Activated T-cell treated with anti-CD3 and anti-CD28 coated beads for 4 hours (primary cell): ENCODE results near the gene RNF126.
"Not testable (repeated sequence)": the region's sequence is repeated elsewhere in the genome, so short reads cannot be mapped to it uniquely, and the experiment has no call there.

Experiments
- DNase-seq: peaks from one replicate; pipeline ENCODE4 v3.0.0-alpha.2; 2020

RNF126 gene

DNA sequence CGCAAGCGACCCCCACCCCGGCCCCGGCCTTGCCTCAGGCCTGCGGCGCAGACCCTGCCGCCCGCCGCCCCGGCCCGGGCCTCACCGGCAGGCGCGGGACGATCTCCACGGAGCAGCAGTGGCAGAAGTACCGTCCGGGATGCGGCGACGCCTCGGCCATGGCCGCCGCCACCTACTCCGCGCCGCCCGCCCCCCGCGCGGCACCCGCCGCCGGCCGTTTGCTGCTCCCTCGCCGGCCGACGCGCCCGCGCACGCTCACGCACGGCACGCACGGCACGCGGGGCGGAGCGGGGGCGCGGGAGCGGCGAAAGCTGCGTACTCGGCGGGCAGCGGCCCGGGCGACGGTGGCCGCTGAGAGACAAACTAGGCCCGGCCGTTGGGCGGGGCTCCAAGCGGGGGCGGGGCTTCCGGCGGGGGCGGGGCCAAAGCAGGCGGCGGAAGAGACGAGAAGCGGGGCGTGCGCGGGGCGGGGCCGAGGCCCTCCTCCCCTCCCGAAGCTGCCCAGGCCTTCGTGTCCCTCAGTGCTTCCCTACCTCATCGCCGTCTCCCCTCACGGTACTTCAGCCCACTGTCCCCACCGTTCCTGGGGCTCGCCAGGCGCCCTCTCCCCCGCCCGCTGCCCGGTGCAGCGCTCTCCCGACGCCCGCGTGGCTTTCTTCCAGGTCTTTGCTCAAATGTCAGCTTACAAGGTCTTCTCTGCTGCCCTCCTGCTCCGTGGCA is at the start of gene RNF126:
RNF126 (minus strand) TSS at position 253 of the 720 bp plus-strand sequence; CDS start at position 160, 93 bp downstream.
- DNase-seq = peak; percentile 97

DNA sequence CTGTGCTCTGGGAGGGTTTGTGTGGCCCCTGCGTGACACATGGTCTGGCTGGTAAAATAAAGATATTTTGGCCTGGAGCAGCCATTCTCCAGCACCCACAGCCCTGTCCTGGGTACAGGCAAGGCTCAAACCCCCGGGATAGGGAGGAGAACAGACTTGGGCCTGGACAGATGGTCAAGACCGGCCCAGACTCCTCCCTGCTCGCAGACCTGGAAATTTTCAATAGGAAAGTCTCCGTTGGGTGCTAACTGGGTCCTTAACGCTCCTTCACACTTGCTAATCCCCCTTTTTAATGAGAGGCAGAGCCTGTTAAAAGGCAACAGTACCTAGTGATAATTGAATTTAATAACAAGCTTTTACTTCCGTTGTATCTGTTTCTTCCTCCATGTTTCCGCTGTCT is 48.2 kb upstream of the RNF126 start:
- DNase-seq = no peak

DNA sequence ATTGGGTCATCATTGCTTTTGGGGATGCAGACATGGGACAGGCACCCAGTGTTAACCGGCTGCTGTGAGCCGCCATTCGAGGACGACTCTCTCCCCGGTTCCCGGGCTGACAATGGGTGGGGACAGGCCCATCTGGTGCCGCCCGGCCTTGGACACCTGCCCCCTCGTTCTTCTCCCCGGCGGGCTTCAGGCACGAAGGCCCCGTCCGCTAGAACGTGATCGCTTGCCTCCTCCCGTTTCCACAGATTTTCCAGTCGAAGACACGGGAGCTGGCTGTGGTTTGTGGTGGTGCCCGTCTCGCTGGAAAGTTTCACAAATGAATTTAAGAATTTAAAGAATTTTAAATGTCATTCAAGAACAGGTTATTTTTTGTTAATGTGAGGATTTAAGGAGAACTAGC is 47.8 kb upstream of the RNF126 start:
- DNase-seq = no peak

DNA sequence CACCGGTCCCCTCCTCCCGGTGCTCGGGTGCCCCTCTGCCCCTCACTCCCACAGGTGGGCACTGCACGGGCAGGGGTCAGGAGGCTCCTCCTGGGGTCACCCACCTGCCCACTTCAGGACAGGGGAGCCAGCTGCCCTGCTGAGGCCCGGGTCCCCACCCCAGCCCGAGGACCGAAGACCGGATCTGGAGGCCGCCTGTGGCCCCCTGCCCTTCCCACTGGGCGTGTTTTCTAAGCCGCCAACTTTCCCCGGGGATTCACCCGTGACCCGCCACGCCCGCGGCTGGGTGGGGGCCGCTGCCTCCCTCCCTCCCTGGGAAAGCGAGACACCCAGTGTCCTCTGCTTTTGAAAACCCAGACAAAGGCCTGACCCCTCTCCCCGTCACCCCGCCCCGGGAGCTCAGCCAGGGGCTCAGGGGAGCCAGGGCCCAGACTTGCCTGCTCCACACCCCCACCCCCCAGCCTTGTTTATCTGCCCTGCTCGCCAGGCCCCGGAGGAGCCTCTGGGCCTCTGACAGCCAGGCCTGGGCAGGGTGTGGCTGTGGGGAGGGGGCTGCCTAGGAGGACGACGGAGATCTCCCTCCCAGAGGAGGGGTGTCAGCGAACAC is 47.1 kb upstream of the RNF126 start:
- no peak for DNase-seq

DNA sequence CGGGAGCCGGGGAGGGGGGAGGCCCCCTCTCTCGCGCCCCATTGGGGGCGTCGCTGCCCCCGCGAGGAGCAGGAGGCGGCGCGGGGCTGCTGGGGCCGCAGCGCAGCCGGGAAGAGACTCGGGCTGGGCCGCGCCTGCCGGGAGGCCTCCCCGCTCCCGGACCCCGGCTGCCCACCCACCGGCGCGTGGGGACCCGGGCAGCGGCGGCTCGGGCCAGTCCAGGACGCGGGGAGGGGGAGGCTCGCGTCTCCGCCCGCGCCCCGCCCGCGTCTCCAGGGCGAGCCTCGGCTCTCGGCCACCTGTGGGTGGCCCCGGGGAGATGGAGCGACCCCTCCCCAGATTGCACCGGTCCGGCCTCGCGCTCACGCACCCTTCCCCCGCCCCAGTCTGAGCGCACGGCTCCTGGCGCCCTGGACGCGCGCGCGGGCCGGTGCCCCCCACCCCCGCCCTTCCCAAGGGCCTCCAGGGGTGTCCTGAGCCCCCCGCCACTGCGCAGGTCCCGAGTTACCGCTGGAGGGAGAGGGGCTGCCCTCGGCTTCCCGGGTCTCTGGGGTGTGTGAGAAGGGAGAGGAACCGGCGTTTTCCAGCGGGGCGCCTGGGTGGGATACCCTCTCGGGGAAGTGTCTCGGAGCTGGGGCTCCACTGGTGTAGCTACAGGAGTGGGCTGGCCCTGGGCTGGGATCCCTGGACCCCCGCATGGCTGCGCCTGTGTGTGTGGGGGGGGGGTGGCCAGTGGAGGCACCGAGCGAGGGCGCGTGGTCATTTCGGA is 46.4 kb upstream of the RNF126 start:
- DNase-seq = no peak

DNA sequence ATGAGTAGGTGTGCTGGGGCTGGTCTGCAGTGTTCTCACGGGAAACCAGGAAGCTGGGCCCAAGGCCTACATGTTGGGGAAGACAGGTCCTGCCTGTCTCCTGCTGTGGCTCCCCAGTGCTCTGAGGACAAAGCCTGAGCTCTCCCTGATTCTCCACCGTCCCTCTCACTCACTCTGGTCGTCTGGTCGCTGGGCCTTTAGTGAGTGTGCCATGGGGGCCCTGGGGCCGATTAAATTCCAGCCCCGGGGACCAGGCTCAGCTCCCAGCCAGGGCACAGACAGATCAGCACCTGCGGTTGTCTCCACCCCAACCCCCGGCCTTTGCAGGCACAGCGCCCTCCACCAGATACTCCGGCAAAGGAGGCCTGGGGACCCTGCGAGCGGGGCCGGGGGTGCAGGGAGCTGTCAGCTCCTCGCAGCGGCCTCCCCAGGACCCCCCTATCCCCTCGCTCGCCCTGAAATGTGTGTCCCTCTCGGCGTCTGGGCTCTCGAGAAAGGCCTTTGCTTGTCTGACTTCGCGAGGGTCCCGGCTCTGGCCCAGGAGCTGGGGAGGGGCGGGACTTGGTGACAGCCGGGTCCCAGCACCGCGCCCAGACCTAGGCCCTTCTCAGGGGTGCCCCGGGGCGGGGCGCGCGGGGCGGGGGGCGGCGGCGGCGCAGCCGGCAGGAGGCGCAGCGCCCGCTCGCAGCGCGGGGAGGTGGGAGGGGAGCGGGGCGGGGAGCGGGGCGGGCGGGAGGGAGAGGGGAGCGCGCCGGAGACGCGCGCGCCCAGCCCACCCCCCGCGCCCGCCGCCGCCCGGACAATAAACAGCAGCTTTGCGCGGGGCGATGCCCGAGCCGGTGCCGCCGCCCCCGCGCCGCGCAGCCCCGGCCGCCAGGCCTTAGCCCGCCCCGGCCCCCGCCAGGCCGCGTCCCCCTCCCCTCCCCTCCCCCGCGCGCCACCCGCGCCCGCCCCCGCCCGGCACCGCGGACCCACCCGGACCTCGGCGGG is 45.4 kb upstream of the RNF126 start, which contains the start of gene PALM:
PALM (plus strand) TSS at position 782 of the 990 bp plus-strand sequence. CDS start 212 bp downstream, outside the sequence.
- no peak for DNase-seq

DNA sequence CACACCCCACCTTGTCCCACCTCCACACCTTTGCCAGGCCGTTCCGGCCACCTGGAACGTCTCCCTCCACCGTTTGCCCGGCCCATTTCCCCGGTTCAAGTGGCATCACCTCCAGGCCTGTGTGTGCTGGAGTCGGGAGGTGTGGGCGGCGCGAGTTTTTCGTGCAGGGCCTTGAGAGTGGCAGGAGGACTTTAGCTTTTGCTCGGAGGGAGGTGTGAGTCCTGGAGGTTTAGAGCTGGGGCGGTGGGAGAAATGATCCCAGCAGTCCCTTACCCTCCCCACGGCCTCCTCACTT is 41.4 kb upstream of the RNF126 start:
- DNase-seq = no peak

DNA sequence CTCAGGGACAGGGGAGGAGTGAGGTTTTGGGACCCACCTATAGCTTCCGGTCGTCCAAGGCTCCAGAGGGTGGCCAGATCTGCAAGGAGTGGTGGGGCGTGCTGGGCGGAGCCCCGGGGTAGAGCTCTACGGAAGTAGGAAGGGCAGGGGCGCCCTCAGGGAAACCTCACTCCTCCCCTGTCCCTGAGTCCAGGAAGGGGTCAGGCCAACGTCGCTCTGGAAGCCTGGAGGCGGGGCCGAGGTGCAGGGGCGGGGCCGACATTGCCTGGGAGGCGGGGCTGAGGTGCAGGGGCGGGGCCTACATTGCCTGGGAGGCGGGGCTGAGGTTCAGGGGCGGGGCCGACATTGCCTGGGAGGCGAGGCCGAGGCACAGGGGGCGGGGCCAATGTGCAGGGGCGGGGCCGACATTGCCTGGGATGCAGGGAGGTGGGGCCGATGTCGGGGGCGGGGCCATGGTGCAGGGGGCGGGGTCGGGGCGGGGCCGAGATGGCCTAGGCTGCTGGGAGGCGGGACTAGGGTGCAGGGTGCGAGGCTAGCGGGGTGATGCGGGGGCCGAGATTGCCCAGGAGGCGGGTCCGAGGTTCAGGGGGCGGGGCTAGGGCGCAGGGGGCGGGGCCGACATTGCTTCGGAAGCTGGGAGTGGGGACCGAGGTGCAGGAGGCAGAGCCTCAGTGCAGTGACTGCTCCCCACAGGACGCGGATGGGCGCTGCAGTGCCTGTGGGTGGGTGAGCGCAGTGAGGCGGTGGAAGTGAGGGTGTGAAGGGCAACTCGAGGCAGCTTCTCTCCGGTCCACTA is 40.8 kb upstream of the RNF126 start:
- peak; percentile 42 for DNase-seq

DNA sequence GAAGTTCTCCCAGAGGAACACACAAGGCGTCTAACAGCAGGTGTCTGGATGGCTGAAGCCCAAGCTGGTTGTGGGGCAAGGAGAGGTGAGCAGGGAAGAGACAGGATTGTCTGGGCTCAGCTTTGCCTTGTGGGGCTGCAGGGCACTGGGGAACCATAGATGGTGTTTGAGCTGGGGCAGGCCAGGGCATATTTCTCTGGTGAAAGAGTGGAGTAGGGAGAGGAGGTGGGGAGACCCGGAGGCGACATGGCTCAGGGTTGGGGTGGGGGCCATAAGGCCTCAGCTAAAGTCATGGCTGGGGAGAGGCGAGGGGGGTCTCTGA is 40.3 kb upstream of the RNF126 start:
- no peak for DNase-seq

DNA sequence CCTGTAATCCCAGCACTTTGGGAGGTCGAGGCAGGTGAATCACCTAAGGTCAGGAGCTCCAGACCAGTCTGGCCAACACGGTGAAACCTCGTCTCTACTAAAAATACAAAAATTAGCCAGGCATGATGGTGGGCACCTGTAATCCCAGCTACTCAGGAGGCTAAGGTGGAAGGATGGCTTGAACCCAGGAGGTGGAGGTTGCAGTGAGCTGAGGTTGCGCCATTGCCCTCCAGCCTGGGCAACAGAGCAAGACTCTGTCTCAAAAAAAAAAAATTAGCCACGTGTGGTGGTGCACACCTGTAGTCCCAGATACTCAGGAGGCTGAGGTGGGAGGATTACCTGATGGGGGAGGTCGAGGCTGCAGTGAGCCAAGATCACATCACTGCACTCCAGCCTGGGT is 39.8 kb upstream of the RNF126 start:
- DNase-seq = not testable (repeated sequence)

DNA sequence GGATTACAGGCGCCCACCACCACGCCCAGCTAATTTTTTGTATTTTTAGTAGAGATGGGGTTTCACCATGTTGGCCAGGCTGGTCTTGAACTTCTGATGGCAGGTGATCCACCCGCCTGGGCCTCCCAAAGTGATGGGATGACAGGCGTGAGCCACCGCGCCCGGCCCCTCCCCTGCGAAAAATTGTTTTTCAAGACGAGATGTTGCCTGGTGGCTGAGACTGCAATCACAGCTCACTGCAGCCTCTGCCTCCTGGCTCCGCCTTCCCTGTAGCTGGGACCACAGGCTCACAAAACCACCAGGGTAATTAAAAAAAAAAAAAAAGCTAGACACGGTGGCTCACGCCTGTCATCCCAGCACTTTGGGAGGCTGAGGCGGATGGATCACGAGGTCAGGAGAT is 36.9 kb upstream of the RNF126 start:
- not testable (repeated sequence) for DNase-seq

DNA sequence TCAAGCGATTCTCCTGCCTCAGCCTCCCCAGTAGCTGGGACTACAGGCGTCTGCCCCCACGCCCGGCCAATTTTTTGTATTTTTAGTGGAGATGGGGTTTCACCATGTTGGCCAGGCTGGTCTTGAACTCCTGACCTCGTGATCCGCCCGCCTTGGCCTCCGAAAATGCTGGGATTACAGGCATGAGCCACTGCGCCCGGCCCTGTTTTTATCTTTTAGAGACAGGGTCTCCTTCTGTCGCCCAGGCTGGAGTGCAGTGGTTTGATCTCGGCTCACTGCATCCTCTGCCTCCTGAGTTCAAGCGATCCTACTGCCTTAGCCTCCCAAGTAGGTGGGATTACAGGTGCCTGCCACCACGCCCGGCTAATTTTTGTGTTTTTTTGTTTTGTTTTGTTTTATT is 35.5 kb upstream of the RNF126 start:
- DNase-seq = not testable (repeated sequence)

DNA sequence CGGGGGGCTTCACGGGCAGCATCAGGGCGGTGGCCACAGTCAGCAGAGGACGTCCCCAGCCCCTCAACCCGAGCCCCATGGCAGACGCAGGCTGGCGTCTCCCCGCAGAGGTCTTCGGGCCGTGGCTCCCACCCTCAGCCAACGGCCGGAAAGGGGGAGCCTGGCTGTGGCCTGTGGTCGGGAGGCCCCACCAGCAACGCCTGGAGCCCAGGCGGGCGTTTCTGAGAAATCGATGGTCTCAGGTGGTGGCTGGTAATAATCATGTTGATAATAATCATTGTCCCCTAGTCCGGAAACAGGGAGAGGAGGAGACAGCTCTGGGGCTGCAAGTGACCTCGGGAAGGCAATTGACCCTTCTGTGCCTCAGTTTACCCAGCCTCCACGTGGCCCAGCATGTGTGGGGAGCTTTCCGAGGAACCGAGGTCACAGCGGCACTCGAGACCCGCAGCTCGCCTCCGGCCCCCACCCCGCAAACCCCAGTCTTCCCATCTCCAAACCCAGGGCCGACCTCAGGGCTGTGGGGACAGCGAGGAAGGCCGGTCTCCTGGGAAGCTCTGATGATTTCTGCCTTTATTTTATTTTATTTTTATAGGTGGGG is 32.4 kb upstream of the RNF126 start, which contains the start of gene PRSS57:
PRSS57 (minus strand) TSS at position 101 of the 598 bp plus-strand sequence; CDS start at position 79, 22 bp downstream.
- no peak for DNase-seq

DNA sequence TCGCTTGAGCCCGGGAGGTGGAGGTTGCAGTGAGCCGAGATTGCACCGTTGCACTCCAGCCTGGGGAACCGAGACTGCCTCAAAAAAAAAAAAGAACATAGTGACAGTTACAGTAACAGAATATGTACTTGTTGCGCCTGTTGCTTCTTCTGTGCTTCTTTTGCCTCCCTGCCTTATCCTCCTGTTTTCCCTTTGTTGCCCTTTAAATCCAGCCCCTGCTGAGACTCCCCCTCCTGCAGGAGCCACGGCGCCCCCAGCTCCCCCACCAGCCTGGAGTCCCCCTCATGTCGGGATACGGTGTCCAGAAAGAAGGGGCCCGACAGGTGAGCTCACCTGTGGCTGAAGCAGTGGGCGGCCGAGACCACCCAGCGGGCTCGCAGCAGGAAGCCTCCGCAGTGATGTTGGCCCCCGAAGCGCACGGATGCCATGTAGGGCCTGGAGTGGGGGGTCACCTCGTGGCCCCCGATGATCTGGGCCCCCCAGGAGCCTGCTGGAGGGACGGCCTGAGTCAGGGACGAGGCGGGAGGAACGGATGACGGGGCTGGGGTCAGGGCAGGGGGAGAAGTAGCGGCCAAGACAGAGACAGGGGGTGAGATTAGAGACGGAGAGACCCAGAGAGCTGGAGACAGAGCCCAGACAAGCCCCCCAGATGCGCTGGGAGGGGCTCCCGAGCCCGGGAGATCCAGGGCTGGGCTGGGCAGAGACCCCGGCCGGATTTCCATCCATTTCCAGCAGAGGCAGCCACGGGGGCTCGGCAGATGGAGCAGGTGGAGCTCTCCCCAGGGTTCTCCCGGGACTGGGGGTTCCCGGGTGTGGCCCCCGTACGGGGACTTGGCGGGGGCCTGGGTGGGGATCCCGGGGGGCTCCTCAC is 31.7 kb upstream of the RNF126 start:
- no peak for DNase-seq

DNA sequence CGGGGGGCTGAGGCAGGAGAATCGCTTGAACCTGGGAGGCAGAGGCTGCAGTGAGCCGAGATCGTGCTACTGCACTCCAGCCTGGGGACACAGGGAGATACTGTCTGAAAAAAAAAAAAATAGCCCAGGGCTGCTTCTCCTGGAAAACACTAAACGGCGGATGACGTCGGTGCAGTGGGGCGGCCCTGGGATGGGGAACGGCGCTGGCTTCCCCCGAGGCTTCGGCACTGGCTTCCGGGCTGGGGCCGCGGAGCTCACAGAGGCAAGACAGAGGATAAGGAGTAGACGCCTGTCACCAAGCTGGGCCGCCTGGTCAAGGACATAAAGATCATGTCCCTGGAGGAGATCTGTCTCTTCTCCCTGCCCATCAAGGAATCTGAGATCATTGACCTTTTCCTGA is 27.2 kb upstream of the RNF126 start:
- DNase-seq = no peak

DNA sequence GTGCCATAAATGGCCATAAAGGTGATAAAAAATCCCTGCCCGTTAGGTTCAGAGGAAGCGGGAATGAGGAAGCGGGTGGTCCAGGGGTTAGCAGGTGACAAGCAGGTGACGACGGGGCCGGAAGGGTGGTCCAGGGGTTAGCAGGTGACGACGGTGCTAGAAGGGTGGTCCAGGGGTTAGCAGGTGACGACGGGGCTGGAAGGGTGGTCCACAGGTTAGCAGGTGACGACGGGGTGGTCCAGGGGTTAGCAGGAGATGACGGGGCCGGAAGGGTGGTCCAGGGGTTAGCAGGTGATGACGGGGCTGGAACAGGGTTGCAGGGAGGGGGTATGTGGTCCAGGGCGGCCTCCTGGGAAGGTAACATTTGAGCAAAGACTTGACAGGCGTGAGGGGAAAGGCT is 26.0 kb upstream of the RNF126 start:
- DNase-seq = no peak

DNA sequence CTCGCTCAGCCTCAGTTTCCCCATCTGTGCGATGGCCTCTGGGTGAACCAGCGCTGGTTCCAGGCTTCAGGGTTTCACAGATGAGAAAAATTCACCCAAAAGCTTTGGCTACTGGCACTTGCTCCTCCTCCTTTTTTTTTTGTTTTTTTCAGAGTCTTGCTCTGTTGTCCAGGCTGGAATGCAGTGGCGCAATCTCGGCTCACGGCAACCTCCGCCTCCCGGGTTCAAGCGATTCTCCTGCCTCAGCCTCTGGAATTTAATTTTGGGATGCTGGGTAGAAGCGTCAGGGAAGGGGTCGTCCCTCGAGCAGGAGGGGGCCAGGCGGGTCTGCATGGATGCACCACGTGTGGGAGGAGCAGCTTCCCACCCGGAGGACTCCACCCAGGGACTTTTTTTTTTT is 25.2 kb upstream of the RNF126 start:
- DNase-seq = no peak

DNA sequence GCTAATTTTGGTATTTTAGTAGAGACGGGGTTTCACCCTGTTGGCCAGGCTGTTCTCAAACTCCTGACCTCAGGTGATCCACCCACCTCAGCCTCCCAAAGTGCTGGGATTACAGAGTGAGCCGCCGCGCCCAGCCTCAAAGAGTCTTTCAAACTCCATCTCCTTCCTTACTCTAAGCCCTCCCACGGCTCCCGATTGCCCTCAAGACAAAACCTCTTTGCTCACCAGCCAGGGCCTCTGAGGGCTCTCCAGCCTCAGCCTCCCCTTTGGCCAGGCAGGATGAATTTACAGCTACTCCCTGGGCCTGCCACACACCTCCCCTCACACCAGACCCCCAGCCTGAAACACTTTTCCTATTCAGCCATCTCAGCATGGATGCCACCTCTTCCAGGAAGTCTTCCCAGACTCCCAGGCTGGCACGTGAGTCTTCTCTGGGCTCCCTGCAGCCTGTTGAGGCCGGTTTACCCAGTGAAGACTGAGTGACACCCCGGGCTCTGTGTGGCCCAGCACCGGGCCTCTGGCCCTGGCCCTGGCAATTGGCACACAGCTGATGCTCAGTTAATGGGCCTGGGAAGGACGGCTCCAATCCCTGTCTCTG is 24.7 kb upstream of the RNF126 start:
- no peak for DNase-seq

DNA sequence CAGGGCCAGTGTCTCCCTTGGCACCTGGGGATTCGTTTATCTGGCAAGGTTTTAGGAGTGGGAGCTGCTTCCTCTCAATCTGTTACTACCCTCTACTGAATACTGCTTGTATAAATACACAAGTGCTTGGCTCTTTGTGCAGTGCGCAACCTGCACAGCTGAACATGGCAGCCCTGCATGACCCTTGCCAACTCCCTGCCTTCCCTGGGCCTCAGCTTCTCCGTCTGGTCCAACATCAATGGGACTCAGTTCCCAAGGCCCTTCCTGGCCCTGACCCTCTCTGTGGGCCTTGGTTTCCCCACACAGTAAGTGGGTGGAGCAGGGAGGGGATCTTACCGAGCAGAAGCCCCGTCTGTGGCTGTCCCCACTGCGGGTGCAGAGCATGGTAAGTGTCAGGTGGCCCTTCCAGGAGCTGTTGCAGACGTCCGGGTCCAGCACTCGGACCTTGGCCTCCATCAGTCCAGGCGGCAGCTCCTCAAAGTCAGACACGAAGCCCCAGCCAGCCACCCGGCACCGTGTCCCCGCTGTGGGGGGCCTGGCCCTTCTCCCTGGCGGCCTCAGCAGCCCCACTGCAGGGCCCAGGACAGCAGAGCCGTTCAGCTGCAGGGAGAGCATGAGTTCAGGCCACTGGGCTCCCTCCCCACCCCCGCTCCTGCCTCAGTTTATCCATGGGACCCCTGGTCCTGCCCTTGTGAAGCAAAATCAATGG is 23.7 kb upstream of the RNF126 start:
- no peak for DNase-seq
